Fibroblast of the conjunctiva (primary cell): Measurements from ENCODE around the gene PTBP3.
"Not testable (repeated sequence)": the region's sequence is repeated elsewhere in the genome, so short reads cannot be mapped to it uniquely, and the experiment has no call there.

Source experiments
- DNase-seq: peaks from one replicate; pipeline ENCODE4 v3.0.0-alpha.2; 2010; ENCODE audit warnings: low read depth

PTBP3 gene

DNA sequence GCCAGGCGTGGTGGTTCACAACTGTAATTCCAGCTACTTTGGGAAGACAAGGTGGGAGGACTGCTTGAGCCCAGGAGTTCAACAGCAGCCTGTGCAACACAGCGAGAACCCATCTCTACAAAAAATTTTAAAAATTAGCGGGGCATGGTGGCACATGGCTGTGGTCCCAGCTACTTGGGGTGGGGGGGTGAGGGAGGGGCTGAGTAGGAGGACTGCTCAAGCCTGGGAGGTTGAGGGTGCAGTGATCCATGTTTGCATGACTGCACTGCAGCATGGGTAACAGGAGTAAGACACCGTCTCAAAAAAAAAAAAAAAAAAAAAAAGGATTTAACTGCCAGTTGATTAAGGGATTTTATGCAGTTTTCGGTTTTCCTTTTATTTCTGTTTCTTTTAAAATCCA, 65.0 kb downstream of the PTBP3 start:
- no peak for DNase-seq

DNA sequence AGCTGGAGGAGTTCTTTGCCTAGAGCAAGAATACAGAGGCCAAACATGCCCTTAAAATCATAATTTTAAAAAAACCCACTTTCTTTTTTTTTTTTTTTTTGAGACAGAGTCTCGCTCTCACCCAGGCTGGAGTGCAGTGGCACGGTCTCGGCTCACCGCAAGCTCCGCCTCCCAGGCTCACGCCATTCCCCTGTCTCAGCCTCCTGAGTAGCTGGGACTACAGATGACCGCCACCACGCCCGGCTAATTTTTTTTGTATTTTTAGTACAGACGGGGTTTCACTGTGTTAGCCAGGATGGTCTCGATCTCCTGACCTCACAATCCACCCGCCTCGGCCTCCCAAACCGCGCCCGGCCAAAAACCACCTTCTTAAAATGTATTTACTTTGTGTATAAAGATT, 66.3 kb downstream of the PTBP3 start:
- DNase-seq = not testable (repeated sequence)

- DNase-seq = no peak
These were observed 68.0 kb downstream of the PTBP3 start for GRCh38 chr9:112265391-112265790.

DNA sequence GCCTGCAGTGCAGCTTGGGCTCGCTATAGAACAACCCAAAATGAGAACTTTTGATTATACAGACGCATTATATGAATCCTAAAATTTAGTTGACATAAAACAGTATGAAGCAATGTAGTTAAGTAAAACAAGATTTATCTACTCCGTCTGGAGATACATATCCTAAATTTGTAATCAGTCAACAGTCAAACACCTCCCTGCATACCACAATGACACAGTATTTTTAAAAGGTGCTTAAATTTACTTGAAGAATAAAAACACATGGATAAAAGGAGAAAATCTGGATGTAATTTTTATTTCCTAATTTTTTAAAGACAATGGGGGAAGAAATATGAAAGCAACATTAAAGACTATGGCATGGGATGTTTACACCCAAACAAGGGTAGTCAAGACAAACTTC, 70.8 kb downstream of the PTBP3 start:
- DNase-seq = no peak

DNA sequence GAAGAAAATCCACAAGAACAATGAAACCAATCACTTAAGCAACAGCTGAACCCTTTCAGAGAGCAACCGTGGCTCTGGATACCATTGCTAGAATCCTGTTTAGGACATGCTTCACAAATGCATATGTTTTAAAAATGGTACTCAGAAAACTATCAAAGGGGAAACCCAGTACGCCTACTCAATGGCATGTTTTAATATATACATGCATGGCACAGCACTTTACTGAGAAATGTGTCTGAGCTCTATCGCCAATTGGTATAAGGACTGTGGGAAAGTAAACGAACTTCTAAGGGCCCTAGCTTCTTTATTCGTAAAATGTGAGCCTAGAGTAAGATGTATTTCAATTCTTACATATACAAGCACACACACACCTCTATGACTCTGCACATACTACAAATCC, 72.3 kb downstream of the PTBP3 start:
- DNase-seq = no peak

DNA sequence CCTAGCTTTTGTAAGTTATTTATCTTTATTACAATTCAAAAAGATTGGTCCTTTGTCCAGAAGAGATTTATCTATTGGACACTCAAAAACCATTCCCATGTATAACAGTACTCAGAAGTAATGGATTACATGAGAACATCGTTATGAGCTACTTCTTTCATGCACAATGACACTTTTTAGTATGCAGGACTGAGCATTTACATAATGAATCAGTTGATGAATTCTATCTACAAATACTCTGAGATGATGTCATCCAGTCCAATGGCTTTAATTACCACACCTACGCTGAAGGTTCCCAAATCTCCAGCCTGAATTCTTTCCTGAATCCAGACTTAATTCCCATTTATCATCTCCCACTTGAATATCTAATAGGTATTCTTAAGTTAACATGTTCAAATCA, 75.3 kb downstream of the PTBP3 start:
- no peak for DNase-seq

DNA sequence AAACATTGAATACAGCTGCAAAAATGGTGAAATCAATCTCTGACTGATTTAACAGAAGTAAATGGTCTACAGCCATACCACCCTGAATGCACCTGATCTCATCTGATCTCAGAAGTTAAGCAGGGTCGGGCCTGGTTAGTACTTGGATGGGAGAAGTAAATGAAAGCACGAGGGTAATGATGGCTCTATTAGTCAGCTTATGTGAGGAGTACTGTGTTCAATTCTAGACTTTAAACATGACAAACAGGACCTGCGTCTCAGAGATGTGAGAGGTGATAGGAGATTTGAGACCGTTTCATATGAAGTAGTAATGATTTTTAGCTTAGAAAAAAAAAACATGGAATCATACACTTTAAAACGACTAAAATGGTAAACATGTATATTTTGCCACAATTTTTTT, 81.2 kb downstream of the PTBP3 start:
- no peak for DNase-seq

- no peak for DNase-seq
These were observed 84.1 kb downstream of the PTBP3 start for GRCh38 chr9:112249277-112249676.

DNA sequence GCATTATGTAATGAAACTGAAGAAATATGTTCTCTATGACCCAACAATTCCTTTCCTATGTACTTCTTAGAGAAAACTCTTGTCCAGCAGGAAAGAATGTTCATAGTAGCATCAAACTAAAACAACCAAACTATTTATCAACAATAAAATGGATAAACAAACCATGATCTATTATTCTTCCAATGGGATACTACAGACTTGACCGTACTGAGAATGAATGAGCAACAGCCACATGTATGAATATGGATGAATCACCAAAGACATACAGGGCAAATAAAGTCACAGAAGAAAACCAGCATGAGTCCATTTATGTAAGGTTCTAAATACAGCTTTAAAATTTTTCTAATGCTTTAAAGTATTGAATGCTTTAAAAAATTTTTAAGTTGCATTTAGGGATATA, 84.7 kb downstream of the PTBP3 start:
- DNase-seq = no peak

DNA sequence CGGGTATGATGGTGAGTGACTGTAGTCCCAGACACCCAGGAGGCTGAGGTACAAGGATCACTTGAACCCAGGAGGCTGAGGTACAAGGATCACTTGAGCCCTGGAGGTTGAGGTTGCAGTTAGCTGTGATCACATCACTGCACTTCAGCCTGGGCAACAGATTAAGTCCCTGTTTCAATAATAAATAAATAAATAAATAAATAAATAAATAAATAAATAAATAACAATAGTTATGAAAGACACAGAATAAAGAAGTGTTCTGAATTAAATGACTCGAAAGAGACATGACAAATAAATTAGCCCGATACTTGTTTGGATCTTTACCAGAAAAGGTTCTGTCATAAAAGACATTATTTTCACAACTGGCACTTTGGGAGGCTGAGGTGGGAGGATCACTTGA, 86.3 kb downstream of the PTBP3 start:
- DNase-seq = no peak

DNA sequence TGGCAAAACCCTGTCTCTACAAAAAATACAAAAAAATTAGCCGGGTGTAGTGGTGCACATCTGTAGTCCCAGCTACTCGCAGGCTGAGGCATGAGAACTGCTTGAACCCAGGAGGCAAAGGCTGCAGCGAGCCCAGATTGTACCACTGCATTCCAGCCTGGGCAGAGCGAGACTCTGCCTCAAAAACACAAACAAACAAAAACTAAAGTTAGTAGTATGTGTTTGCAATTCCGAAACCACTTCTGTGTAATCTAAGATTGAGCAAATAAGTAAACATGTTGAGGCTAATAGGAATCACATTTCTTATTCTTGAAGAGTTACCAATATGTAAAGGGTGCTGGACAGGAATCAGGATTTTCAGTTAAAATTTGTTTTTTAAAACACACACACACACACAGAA, 88.3 kb downstream of the PTBP3 start:
- no peak for DNase-seq

DNA sequence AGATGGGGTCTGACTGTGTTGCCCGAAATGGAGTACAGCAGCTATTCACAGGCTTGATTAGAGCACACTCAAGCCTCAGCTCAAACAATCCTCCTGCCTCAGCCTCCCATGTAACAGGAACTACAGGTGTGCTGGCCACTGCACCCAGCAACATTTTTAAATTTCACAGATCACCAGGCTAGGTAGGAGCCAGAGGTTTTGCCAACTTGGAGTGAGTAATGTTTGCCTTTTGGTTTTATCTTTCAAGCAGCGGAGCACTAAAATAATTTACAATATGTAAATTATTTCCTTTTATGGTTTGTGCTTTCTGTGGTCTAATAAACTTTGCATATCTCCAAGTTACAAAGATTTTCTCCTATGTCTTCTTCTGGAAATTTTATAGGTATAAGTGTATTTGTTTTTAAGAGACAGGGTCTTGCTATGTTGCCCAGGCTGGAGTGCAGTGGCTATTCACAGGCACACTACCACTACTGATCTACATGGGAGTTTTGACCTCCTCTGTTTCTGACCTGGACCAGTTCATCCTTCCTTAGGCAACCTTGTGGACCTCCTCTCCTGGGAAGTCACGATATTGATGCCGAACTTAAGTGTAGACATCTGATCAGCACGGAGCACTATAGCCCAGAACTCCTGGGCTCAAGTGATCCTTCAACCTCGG, 91.1 kb downstream of the PTBP3 start:
- no peak for DNase-seq

DNA sequence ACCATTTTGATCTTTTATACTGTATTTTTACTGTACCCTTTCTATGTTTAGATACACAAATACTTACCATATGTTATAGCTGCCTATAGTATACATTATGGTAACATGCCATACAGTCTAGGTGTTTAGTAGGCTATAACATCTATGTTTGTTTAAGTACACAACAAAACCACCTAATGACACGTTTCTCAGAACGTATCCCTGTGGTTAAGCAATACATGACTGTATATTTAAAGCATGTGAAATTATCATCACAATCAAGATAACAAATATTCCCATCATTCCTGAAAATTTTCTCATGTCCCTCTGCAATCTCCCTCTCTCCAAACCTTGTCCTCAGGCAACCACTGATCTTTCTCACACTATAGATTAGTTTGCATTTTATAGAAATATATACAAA, 91.9 kb downstream of the PTBP3 start:
- DNase-seq = no peak

DNA sequence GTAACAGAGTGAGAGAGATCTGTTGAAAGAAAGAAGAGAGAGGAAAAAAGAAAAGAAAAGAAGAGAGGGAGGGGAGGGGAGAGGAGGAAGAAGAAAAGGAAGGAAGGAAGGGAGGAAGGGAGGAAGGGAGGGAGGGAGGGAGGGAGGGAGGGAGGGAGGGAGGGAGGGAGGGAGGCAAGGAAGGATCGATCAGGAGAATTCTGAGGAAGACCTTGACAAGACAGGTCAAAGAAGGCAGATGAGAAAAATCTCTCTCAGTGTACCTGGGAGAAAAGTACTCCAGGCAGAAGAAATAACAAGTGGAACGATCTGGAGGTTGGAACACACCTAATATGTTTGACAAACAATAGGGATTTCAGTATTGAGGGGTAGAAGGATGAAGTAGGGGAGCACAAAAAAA, 93.7 kb downstream of the PTBP3 start:
- DNase-seq = no peak

DNA sequence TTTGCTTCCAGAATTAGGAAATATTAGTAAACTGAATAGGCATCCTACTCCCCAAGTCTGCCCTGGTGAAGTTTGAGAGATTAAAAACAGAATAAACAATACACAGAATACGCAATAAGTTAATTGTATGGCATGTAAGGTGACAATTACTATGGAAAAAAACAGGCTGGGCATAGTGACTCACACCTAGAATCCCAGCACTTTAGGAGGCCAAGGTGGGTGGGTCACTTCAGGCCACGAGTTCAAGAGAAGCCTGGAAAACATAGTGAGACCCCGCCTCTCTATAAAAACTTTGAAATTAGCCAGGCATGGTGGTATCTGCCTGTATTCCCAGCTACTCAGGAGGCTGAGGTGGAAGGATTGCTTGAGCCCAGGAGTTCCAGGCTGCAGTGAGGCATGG, 94.1 kb downstream of the PTBP3 start:
- DNase-seq = no peak

- no peak for DNase-seq
These were observed 98.6 kb downstream of the PTBP3 start for GRCh38 chr9:112234779-112235178.

GRCh38 chr9:112233769-112234168, 99.7 kb downstream of the PTBP3 start:
- peak; percentile 23 for DNase-seq

DNA sequence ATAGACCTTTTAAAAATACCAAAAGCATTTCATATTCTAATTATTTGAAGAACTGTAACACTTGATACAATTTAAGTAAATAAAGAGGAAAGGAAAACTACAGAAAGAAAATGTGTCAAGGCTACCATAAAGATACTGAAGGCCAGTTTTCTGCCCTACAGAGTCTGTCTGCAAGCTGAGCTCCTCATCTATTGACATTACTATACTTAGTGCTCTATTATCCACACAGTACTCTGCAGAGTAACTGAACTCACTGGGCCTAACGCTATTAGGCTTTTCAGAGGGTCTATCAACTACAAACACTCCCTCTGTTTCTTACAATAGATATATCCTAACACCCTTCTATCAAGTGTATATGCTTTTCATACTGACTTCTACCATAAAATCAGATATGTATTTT, 101.2 kb downstream of the PTBP3 start:
- no peak for DNase-seq

GRCh38 chr9:112226091-112226490, 107.3 kb downstream of the PTBP3 start:
- DNase-seq = no peak

DNA sequence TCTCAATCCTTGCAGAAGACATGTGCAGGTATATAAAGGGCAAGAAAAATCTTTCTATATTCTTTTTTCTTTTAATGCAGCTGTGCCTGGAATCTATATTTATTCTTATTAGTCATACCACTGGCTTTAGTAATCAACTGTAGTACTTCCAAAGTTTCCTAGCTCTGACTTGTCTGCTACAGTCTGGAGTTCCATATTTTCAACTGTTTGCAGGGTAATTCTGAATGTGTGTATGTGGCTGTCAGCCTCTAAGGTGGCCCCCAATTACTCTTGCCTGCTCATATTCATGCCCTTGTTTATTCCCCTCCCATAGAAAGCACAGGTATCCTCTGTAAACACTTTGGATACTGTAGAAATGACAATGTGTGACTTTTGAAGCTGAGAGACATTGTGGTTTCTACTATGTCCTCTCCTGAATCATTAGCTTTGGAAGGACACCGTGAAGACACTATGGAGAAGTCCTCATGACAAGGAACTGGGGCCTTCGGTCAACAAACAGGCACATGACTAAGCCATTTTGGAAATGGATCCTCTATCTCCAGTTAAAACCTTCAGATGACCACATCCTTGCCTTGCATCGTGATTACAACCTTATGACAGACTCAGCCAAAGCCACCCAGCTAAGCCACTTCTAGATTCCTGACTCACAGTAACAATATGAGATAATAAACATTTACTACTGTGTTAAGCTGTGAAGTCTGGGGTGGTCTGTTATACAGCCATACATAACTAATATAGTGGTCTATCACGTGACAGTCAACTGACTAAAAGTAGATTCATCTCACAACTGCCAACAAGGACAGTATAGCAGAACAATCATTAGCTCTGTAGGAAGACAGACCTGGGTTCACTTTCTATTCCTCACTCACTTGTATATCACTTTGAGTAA, 108.8 kb downstream of the PTBP3 start:
- no peak for DNase-seq

GRCh38 chr9:112218908-112219307, 114.5 kb downstream of the PTBP3 start:
- DNase-seq = no peak

DNA sequence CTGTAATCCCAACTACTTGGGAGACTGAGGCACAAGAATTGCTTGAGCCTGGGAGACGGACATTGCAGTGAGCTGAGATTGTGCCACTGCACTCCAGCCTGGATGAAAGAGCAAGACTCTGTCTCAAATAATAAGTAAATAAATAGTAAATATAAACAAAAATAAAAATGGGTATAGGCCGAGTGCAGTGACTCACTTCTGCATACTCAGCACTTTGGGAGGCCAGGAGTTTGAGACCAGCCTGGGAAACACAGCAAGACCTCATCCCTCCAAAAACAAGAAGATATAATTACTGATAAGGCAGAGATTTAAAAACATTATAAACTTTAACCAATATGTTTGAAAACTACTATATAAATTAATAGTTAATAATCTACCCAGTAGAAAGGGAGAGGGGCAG, 120.5 kb downstream of the PTBP3 start:
- no peak for DNase-seq

GRCh38 chr9:112207451-112207850, 126.0 kb downstream of the PTBP3 start:
- DNase-seq = no peak

DNA sequence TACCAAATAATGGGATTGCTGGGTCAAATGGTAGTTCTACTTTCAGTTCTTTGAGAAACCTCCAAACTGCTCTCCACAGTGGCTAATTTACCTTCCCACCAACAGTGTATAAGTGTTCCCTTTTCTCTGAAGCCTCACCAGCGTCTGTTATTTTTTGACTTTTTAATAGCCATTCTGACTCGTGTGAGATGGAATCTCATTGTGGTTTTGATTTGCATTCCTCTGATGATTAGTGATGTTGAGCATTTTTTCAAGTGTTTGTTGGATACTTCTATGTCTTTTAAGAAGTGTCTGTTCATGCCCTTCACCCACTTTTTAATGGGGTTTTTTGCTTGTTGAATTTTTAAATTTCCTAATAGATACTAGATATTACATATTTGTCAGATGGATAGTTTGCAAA, 129.9 kb downstream of the PTBP3 start:
- no peak for DNase-seq
